Fibroblast of lung (primary cell): ENCODE results near the gene WIPF2. TPM values are rescaled to one million over a fixed set of nuclear protein-coding genes. Genes with fewer than 3 reads are reported as not detected.

ENCODE experiments used
- DNase-seq, 2 donors: peaks; one replicate each; pipeline versions ENCODE4 v3.0.0 to v3.0.0-alpha.2; 2010; ENCODE audit warnings: low read depth in 2 of 2
- H2AFZ ChIP-seq: 2 replicates; pipeline ENCODE4 v1.5.1; 2012; ENCODE audit warnings: low read length, control low read depth, inconsistent platforms
- H3K27ac ChIP-seq: 2 replicates; pipeline ENCODE4 v1.5.1; 2011; ENCODE audit warnings: low read length, control low read depth; ENCODE audit not compliant: insufficient read depth
- H3K27me3 ChIP-seq: 2 replicates; pipeline ENCODE4 v1.5.1; 2011; ENCODE audit warnings: mild to moderate bottlenecking, low read length; ENCODE audit not compliant: control insufficient read depth, insufficient read depth
- H3K36me3 ChIP-seq: 2 replicates; pipeline ENCODE4 v1.5.1; 2011; ENCODE audit warnings: low read length; ENCODE audit not compliant: control insufficient read depth, insufficient read depth
- H3K4me1 ChIP-seq: 2 replicates; pipeline ENCODE4 v1.5.1; 2011; ENCODE audit warnings: low read length; ENCODE audit not compliant: control insufficient read depth, insufficient read depth; ENCODE audit errors: extremely low read depth
- H3K4me2 ChIP-seq: 2 replicates; pipeline ENCODE4 v1.5.1; 2011; ENCODE audit warnings: low read length, control low read depth; ENCODE audit not compliant: insufficient read depth; ENCODE audit errors: extremely low read depth
- H3K4me3 ChIP-seq, 4 experiments: fragments of 200-600 bp in 1 of 4; sonication (generic) in 1 of 4; replicated peaks in 1 of 4; 2 replicates each; pipeline ENCODE4 v1.5.1; 2011 to 2016; ENCODE audit warnings: low read length in 4 of 4, low read depth in 3 of 4, mild to moderate bottlenecking in 3 of 4, control low read depth in 2 of 4, inconsistent platforms in 1 of 4, mixed read lengths in 1 of 4; ENCODE audit not compliant: insufficient read depth in 1 of 4; ENCODE audit errors: control extremely low read depth in 1 of 4
- H3K79me2 ChIP-seq: 2 replicates; pipeline ENCODE4 v1.5.1; 2012; ENCODE audit warnings: mild to moderate bottlenecking, low read length, inconsistent platforms; ENCODE audit not compliant: control insufficient read depth, insufficient read depth
- H3K9ac ChIP-seq: 2 replicates; pipeline ENCODE4 v1.5.1; 2011; ENCODE audit warnings: mild to moderate bottlenecking, low read length, control low read depth; ENCODE audit not compliant: insufficient read depth
- H3K9me3 ChIP-seq: 2 replicates; pipeline ENCODE4 v1.5.1; 2012; ENCODE audit warnings: low read depth, low read length; ENCODE audit not compliant: control insufficient read depth, insufficient read depth
- H4K20me1 ChIP-seq: 2 replicates; pipeline ENCODE4 v1.5.1; 2011; ENCODE audit warnings: low read length; ENCODE audit not compliant: control insufficient read depth, insufficient read depth; ENCODE audit errors: extremely low read depth
- EZH2 ChIP-seq: IDR thresholded peaks from 2 replicates; pipeline ENCODE4 v1.5.1; 2012; ENCODE audit warnings: low read length, control low read depth, mild to moderate bottlenecking; ENCODE audit errors: missing control alignments
- polyA plus RNA-seq, 2 donors: library from polyadenylated mRNA; depleted of rRNA in 1 of 2; stranded (reverse) in 1 of 2; unstranded in 1 of 2; fragments of >200 nt; gene quantifications; 2 replicates each; pipeline ENCODE4 v1.2.1, GENCODE V29; 2011 to 2012; ENCODE audit warnings: missing spikeins in 1 of 2
- total RNA-seq: library from RNA; depleted of rRNA; stranded (reverse); fragments of >200 nt; gene quantifications from 2 replicates; pipeline ENCODE4 v1.2.1, GENCODE V29; 2014
- TF ChIP-seq, protein P1 (sequence below), 2 donors: IDR thresholded peaks in 1 of 2; conservative IDR thresholded peaks in 1 of 2; 1 replicate in 1 of 2; 2 replicates in 1 of 2; pipeline ENCODE4 v1.5.1; 2011 to 2012; ENCODE audit warnings: low read length in 2 of 2, control low read depth in 1 of 2, inconsistent platforms in 1 of 2, low read depth in 1 of 2, mild to moderate bottlenecking in 1 of 2

The WIPF2 gene
- total and polyA plus RNA-seq, 2 donors (not counting 1 experiment from before 2014, with no cell fraction given), result 7.6 to 9.1 TPM

DNA sequence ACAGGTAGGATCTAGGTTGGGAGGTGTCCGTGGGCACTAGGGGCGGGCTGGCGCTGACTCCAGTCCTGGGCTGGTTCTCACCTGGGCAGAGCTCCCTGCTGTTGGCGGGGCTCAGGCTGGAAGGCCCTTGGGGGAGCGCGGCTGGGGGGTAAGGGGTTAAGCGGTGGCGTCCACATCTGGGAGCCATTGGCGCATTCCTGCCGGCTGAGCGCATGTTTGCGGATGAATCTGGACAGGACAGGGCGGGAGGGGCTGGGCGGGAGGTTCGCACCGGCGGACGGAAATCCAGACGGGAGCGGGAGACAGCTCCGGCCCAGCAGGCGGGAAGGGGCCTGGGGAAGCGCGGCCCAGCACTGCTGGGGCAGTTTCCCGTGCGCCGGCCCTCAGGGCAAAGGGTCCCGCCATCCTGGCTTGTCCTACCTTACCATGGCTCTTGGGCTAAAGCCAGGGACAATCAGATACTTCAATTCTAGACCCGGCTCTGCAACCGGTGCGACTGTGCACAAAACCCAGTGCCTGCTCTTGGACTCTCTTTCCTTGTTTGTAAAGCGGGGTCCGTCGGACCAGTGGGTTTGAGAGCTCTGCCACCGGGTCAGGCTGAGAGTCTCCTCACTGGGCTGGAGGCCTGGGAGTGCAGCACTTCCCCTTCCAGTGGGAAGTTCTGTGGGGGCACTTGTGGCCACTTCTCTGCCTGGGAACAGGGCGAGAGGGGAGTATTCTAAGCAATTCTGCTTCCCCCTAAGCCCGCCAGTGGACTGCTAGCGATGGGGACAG is 97.7 kb downstream of the WIPF2 start:
- DNase-seq, result peak; percentile 65 to 83
- Histone ChIP-seq H3K36me3 (no peaks in the 10 kb centered on the region), H3K9me3 (no peaks in the 10 kb centered on the region), H3K79me2 (peaks cover 35% of the 10 kb centered on the region), H3K27ac (peak overlapping the region; percentile 72), H2AFZ (no peak overlapping the region), H3K27me3 (no peaks in the 10 kb centered on the region), H3K4me1 (peaks cover 62% of the 10 kb centered on the region), H3K4me3 (peak overlapping the region in 2 of 4 experiments; percentile 3 to 99), H3K4me2 (peak overlapping the region; percentile 84), H3K9ac (peak overlapping the region; percentile 52), H4K20me1 (no peaks in the 10 kb centered on the region)
- TF ChIP-seq, protein P1, sequence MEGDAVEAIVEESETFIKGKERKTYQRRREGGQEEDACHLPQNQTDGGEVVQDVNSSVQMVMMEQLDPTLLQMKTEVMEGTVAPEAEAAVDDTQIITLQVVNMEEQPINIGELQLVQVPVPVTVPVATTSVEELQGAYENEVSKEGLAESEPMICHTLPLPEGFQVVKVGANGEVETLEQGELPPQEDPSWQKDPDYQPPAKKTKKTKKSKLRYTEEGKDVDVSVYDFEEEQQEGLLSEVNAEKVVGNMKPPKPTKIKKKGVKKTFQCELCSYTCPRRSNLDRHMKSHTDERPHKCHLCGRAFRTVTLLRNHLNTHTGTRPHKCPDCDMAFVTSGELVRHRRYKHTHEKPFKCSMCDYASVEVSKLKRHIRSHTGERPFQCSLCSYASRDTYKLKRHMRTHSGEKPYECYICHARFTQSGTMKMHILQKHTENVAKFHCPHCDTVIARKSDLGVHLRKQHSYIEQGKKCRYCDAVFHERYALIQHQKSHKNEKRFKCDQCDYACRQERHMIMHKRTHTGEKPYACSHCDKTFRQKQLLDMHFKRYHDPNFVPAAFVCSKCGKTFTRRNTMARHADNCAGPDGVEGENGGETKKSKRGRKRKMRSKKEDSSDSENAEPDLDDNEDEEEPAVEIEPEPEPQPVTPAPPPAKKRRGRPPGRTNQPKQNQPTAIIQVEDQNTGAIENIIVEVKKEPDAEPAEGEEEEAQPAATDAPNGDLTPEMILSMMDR (conservative IDR thresholded peaks at IDR 0.05 in 1 of 2, IDR thresholded peaks at IDR 0.05 in 1 of 2; ENCODE audit: low read depth in 1 of 2, low read length in 2 of 2), result no peak
- no peak for TF ChIP-seq EZH2

DNA sequence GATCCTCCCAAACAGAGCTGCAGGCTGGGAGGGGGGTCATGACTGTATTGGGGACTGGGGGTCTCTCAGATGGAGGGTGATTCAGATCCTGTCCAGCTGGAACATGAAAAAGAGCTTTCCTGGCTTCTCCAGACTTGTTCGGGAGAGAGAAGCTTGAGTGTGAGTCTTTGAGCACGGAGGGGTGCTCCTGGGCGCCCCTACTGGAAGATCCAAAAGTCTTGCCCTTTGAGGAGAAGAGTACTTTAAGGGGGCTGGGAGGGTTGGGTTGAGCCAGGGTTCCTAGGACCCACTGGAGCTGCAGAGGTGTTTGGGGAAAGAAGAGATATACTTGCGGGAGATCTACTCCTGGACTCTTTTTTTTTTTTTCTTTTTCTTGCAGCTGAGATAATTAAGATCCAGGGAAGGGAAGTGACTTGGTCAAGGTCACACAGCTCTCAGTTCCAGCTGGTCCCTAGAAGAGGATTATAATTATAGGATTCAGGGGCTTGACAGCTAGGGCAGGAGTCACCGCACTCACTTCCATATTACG is 98.3 kb downstream of the WIPF2 start:
- peak overlapping the region; percentile 84 for H3K4me2 ChIP-seq
- peaks cover 41% of the 10 kb centered on the region for H3K79me2 ChIP-seq
- no peaks in the 10 kb centered on the region for H3K9me3 ChIP-seq
- H3K36me3 ChIP-seq, result no peaks in the 10 kb centered on the region
- peaks cover 63% of the 10 kb centered on the region for H3K4me1 ChIP-seq
- H3K9ac ChIP-seq, result peak overlapping the region; percentile 60
- TF ChIP-seq, protein P1 (conservative IDR thresholded peaks at IDR 0.05 in 1 of 2, IDR thresholded peaks at IDR 0.05 in 1 of 2; ENCODE audit: low read depth in 1 of 2, low read length in 2 of 2), result peak; percentile 68 to 73
- no peak for TF ChIP-seq EZH2
- peak overlapping the region; percentile 59 for H2AFZ ChIP-seq
- peak overlapping the region; percentile 42 to 99 (median 52) for H3K4me3 ChIP-seq
- H3K27ac ChIP-seq, result peak overlapping the region; percentile 72
- H3K27me3 ChIP-seq, result no peaks in the 10 kb centered on the region
- no peaks in the 10 kb centered on the region for H4K20me1 ChIP-seq
- peak; percentile 65 to 71 for DNase-seq
